Activated T-cell treated with anti-CD3 and anti-CD28 coated beads, Interleukin-2, amount 50 U/mL, for 1 hour (primary cell): Measurements from ENCODE around the gene SLC25A5.
"Not testable (repeated sequence)": the region's sequence is repeated elsewhere in the genome, so short reads cannot be mapped to it uniquely, and the experiment has no call there.

Experiments
- DNase-seq: peaks from one replicate; pipeline ENCODE4 v3.0.0-alpha.2; 2020

Gene SLC25A5

GRCh38 chrX:119467842-119468550 lies at the start of gene SLC25A5:
Gene SLC25A5, plus strand, starts transcription at chrX:119468444. Its CDS starts 72 bp downstream, at chrX:119468516.
- peak; percentile 83 for DNase-seq

GRCh38 chrX:119419146-119419545 lies 49.1 kb upstream of the SLC25A5 start:
- DNase-seq: no peak

GRCh38 chrX:119419898-119420297 lies 48.3 kb upstream of the SLC25A5 start:
- no peak for DNase-seq

GRCh38 chrX:119421016-119421705 lies 47.1 kb upstream of the SLC25A5 start:
- no peak for DNase-seq

GRCh38 chrX:119423631-119424030 lies 44.6 kb upstream of the SLC25A5 start:
- no peak for DNase-seq

- no peak for DNase-seq
Measured at GRCh38 chrX:119424999-119425398, 43.2 kb upstream of the SLC25A5 start.

GRCh38 chrX:119427024-119427794 lies 41.0 kb upstream of the SLC25A5 start:
- DNase-seq: no peak

- DNase-seq: no peak
Measured at GRCh38 chrX:119427795-119428185, 40.5 kb upstream of the SLC25A5 start.

- DNase-seq: no peak
Measured at GRCh38 chrX:119429471-119429870, 38.8 kb upstream of the SLC25A5 start.

GRCh38 chrX:119441295-119441694 lies 26.9 kb upstream of the SLC25A5 start:
- DNase-seq: not testable (repeated sequence)

GRCh38 chrX:119442286-119442685 lies 26.0 kb upstream of the SLC25A5 start:
- no peak for DNase-seq

- DNase-seq: no peak
Measured at GRCh38 chrX:119453202-119453601, 15.0 kb upstream of the SLC25A5 start.

GRCh38 chrX:119455264-119455663 lies 13.0 kb upstream of the SLC25A5 start:
- DNase-seq: no peak

GRCh38 chrX:119459181-119459580 lies 9.1 kb upstream of the SLC25A5 start:
- no peak for DNase-seq

- DNase-seq: no peak
Measured at GRCh38 chrX:119465555-119465954, 2.7 kb upstream of the SLC25A5 start.

- no peak for DNase-seq
Measured at GRCh38 chrX:119466970-119467369, 1.3 kb upstream of the SLC25A5 start.

- no peak for DNase-seq
Measured at GRCh38 chrX:119467433-119467832, 811 bp upstream of the SLC25A5 start.

GRCh38 chrX:119468551-119469312 lies 488 bp downstream of the SLC25A5 start:
- peak; percentile 87 for DNase-seq

- DNase-seq: no peak
Measured at GRCh38 chrX:119469313-119469635, 1.0 kb downstream of the SLC25A5 start.

GRCh38 chrX:119474615-119475388 lies 6.6 kb downstream of the SLC25A5 start:
- no peak for DNase-seq

- DNase-seq: no peak
Measured at GRCh38 chrX:119475389-119476101, 7.3 kb downstream of the SLC25A5 start.

- no peak for DNase-seq
Measured at GRCh38 chrX:119477812-119478232, 9.6 kb downstream of the SLC25A5 start.
